ENCODE results near the gene ABCD1. TPM values are rescaled to one million over a fixed set of nuclear protein-coding genes. Genes with fewer than 3 reads are reported as not detected.
A peak's percentile ranks its signal among the peaks of the same experiment; 100 is the strongest.
"Not testable (repeated sequence)": the region's sequence is repeated elsewhere in the genome, so short reads cannot be mapped to it uniquely, and the experiment has no call there.

The ABCD1 gene
- total RNA-seq, 1 donor from 2014 or later: 27.2 TPM

GRCh38 chrX:153728095-153728494, 3.4 kb downstream of the ABCD1 start:
- Histone ChIP-seq H3K27ac (ENCODE audit: low read depth, low read length) (no peak overlapping the region), H3K4me2 (ENCODE audit: low read length) (no peak overlapping the region), H3K4me3 (ENCODE audit: insufficient read depth, low read depth, low read length) (no peak overlapping the region), H4K20me1 (ENCODE audit: insufficient read depth, low read length) (peaks cover under 1% of the 10 kb centered on the region), H3K79me2 (ENCODE audit: insufficient read depth, low read length) (peaks cover 7% of the 10 kb centered on the region), H3K9me3 (ENCODE audit: insufficient read depth, low read depth, low read length) (no peaks in the 10 kb centered on the region), H3K27me3 (ENCODE audit: insufficient read depth, low read length) (no peaks in the 10 kb centered on the region), H3K9ac (ENCODE audit: low read length) (no peak overlapping the region), H2AFZ (ENCODE audit: low read depth, low read length) (no peak overlapping the region), H3K36me3 (ENCODE audit: insufficient read depth, low read length) (no peaks in the 10 kb centered on the region), H3K4me1 (ENCODE audit: insufficient read depth, low read length) (peaks cover 19% of the 10 kb centered on the region)
- Mint-ChIP-seq H3K36me3 (ENCODE audit: low read depth, unreplicated experiment) (peaks cover 16% of the 10 kb centered on the region), H3K4me1 (ENCODE audit: low read depth, unreplicated experiment) (peaks cover 3% of the 10 kb centered on the region), H3K4me3 (ENCODE audit: unreplicated experiment) (peak overlapping the region; percentile 35), H3K27me3 (ENCODE audit: low read depth, unreplicated experiment) (no peaks in the 10 kb centered on the region), H3K9me3 (ENCODE audit: unreplicated experiment) (no peaks in the 10 kb centered on the region), H3K27ac (ENCODE audit: unreplicated experiment) (no peak overlapping the region)
- no peak for DNase-seq (ENCODE audit: low read depth)
- FAIRE-seq: no peak
- TF ChIP-seq EZH2 (IDR thresholded peaks at IDR 0.05; ENCODE audit: insufficient read depth, low read length): no peak
- TF ChIP-seq, protein P1, sequence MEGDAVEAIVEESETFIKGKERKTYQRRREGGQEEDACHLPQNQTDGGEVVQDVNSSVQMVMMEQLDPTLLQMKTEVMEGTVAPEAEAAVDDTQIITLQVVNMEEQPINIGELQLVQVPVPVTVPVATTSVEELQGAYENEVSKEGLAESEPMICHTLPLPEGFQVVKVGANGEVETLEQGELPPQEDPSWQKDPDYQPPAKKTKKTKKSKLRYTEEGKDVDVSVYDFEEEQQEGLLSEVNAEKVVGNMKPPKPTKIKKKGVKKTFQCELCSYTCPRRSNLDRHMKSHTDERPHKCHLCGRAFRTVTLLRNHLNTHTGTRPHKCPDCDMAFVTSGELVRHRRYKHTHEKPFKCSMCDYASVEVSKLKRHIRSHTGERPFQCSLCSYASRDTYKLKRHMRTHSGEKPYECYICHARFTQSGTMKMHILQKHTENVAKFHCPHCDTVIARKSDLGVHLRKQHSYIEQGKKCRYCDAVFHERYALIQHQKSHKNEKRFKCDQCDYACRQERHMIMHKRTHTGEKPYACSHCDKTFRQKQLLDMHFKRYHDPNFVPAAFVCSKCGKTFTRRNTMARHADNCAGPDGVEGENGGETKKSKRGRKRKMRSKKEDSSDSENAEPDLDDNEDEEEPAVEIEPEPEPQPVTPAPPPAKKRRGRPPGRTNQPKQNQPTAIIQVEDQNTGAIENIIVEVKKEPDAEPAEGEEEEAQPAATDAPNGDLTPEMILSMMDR (IDR thresholded peaks at IDR 0.05; ENCODE audit: insufficient read depth, low read depth, low read length): no peak

GRCh38 chrX:153728951-153729631, 4.4 kb downstream of the ABCD1 start:
- Histone ChIP-seq H3K4me2 (ENCODE audit: low read length) (no peak overlapping the region), H3K27me3 (ENCODE audit: insufficient read depth, low read length) (no peaks in the 10 kb centered on the region), H3K4me1 (ENCODE audit: insufficient read depth, low read length) (peaks cover 18% of the 10 kb centered on the region), H3K9me3 (ENCODE audit: insufficient read depth, low read depth, low read length) (no peaks in the 10 kb centered on the region), H4K20me1 (ENCODE audit: insufficient read depth, low read length) (no peaks in the 10 kb centered on the region), H3K79me2 (ENCODE audit: insufficient read depth, low read length) (no peaks in the 10 kb centered on the region), H3K4me3 (ENCODE audit: insufficient read depth, low read depth, low read length) (no peak overlapping the region), H2AFZ (ENCODE audit: low read depth, low read length) (no peak overlapping the region), H3K36me3 (ENCODE audit: insufficient read depth, low read length) (no peaks in the 10 kb centered on the region), H3K9ac (ENCODE audit: low read length) (no peak overlapping the region), H3K27ac (ENCODE audit: low read depth, low read length) (no peak overlapping the region)
- Mint-ChIP-seq H3K4me1 (ENCODE audit: low read depth, unreplicated experiment) (peaks cover 3% of the 10 kb centered on the region), H3K27ac (ENCODE audit: unreplicated experiment) (no peak overlapping the region), H3K36me3 (ENCODE audit: low read depth, unreplicated experiment) (peaks cover 16% of the 10 kb centered on the region), H3K4me3 (ENCODE audit: unreplicated experiment) (no peak overlapping the region), H3K27me3 (ENCODE audit: low read depth, unreplicated experiment) (no peaks in the 10 kb centered on the region), H3K9me3 (ENCODE audit: unreplicated experiment) (no peaks in the 10 kb centered on the region)
- no peak for DNase-seq (ENCODE audit: low read depth)
- no peak for TF ChIP-seq EZH2 (IDR thresholded peaks at IDR 0.05; ENCODE audit: insufficient read depth, low read length)
- TF ChIP-seq, protein P1 (IDR thresholded peaks at IDR 0.05; ENCODE audit: insufficient read depth, low read depth, low read length): no peak
- no peak for FAIRE-seq

DNA sequence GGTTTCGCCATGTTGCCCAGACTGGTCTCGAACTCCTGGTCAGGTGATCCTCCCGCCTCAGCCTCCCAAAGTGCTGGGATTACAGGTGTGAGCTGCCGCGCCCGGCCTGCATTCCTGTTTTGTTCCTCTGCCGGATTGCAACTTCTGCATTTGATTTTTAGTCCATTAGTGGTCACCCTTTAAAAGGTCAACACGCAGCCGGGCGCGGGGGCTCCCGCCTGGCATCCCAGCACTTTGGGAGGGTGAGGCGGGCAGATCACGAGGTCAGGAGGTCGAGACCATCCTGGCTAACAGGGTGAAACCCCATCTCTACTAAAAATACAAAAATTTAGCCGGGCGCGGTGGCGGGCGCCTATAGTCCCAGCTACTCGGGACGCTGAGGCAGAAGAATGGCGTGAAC, 5.5 kb downstream of the ABCD1 start:
- not testable (repeated sequence) for H3K79me2 ChIP-seq (ENCODE audit: insufficient read depth, low read length); H3K36me3 ChIP-seq (ENCODE audit: insufficient read depth, low read length); H4K20me1 ChIP-seq (ENCODE audit: insufficient read depth, low read length); H3K27ac ChIP-seq (ENCODE audit: low read depth, low read length); H3K27ac Mint-ChIP-seq (ENCODE audit: unreplicated experiment); H3K27me3 ChIP-seq (ENCODE audit: insufficient read depth, low read length); FAIRE-seq; H2AFZ ChIP-seq (ENCODE audit: low read depth, low read length); H3K4me2 ChIP-seq (ENCODE audit: low read length); H3K4me3 Mint-ChIP-seq (ENCODE audit: unreplicated experiment); H3K9me3 Mint-ChIP-seq (ENCODE audit: unreplicated experiment); H3K9ac ChIP-seq (ENCODE audit: low read length); H3K4me3 ChIP-seq (ENCODE audit: insufficient read depth, low read depth, low read length); H3K27me3 Mint-ChIP-seq (ENCODE audit: low read depth, unreplicated experiment); DNase-seq (ENCODE audit: low read depth); H3K9me3 ChIP-seq (ENCODE audit: insufficient read depth, low read depth, low read length); H3K4me1 Mint-ChIP-seq (ENCODE audit: low read depth, unreplicated experiment)
- H3K36me3 Mint-ChIP-seq (ENCODE audit: low read depth, unreplicated experiment): peaks cover 16% of the 10 kb centered on the region
- peaks cover 18% of the 10 kb centered on the region for H3K4me1 ChIP-seq (ENCODE audit: insufficient read depth, low read length)

Data from astrocyte (in vitro differentiated cells and primary cell).